CD4-positive, alpha-beta T cell treated with Interleukin-15 for 4 hours (primary cell): ENCODE results near the gene BBIP1.
A peak's percentile ranks its signal among the peaks of the same experiment; 100 is the strongest.
"Not testable (repeated sequence)": the region's sequence is repeated elsewhere in the genome, so short reads cannot be mapped to it uniquely, and the experiment has no call there.

Experiments
- DNase-seq: peaks from one replicate; pipeline ENCODE4 v3.0.0-alpha.2; 2020; ENCODE audit warnings: low spot score

The BBIP1 gene

GRCh38 chr10:110919971-110920881 is 1.2 kb upstream of the BBIP1 start:
- DNase-seq, result no peak

- peak; percentile 99 for DNase-seq
Observed at GRCh38 chr10:110919349-110919931, 460 bp upstream of the BBIP1 start, which contains the start of gene SHOC2. Gene SHOC2 (plus strand): TSS chr10:110919604. CDS start chr10:110964359, 44,755 bp downstream.

GRCh38 chr10:110918269-110918642 is 724 bp downstream of the BBIP1 start:
- DNase-seq, result peak; percentile 85

- DNase-seq, result no peak
Observed at GRCh38 chr10:110916554-110917346, 2.2 kb downstream of the BBIP1 start.

GRCh38 chr10:110915600-110915999 is 3.4 kb downstream of the BBIP1 start:
- not testable (repeated sequence) for DNase-seq

- no peak for DNase-seq
Observed at GRCh38 chr10:110915035-110915434, 3.9 kb downstream of the BBIP1 start.

- DNase-seq, result no peak
Observed at GRCh38 chr10:110914431-110914830, 4.5 kb downstream of the BBIP1 start.

GRCh38 chr10:110912374-110912773 is 6.6 kb downstream of the BBIP1 start:
- no peak for DNase-seq

GRCh38 chr10:110910138-110910537 is 8.8 kb downstream of the BBIP1 start:
- DNase-seq, result no peak

- DNase-seq, result no peak
Observed at GRCh38 chr10:110903280-110904278, 15.4 kb downstream of the BBIP1 start.

GRCh38 chr10:110901954-110902819 is 16.8 kb downstream of the BBIP1 start:
- DNase-seq, result no peak

GRCh38 chr10:110900983-110901382 is 18.0 kb downstream of the BBIP1 start:
- no peak for DNase-seq

- no peak for DNase-seq
Observed at GRCh38 chr10:110898391-110898790, 20.6 kb downstream of the BBIP1 start.

- DNase-seq, result no peak
Observed at GRCh38 chr10:110897184-110897583, 21.8 kb downstream of the BBIP1 start.

GRCh38 chr10:110893559-110894179 is 25.3 kb downstream of the BBIP1 start:
- peak; percentile 70 for DNase-seq

- no peak for DNase-seq
Observed at GRCh38 chr10:110892602-110893288, 26.2 kb downstream of the BBIP1 start.

GRCh38 chr10:110887560-110887959 is 31.4 kb downstream of the BBIP1 start:
- no peak for DNase-seq

- peak; percentile 26 for DNase-seq
Observed at GRCh38 chr10:110885932-110886674, 32.9 kb downstream of the BBIP1 start.
